ENCODE data around the gene NISCH.
A peak's percentile ranks its signal among the peaks of the same experiment; 100 is the strongest.

Gene NISCH

DNA sequence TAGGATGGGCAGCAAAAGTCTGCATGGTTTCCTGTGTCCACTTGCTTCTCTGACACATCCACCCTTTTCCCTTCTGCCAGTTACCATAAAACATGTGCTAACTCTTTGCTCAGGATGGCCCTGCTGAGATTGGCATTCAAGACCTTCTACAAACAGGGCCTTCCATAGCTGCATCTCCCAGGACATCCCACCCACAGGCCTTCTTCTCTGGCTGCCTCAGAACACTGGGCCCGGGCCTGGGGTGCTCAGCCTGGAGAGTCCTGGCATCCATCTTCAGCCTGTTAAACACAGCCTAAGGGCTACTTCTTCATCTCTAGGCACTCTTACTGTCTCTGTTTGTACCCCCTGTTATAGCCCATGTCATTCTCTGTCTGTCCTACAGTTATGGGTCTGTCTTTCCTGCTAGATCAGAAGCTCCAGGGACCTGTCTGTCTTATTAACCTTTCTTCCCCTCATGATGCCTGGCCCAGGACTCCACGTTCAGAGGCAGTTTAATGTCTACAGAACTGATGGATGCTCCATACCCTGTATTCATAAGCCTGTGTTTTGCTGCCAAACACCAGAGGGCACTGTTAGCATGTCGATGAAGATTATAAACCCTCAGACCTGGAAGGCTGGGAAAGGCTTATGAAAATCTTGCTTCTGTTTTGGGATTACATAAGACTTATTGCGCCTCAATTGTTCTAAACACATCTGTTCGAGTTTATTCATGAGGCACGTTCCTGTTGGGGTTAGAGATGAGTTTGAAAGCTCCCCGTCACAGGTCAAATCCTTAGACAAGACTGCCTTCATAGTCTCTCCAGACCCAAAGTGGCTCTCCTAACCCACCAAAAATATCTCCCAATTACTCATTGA is 27.0 kb upstream of the NISCH start:
- H3K9me2 ChIP-seq (replicated peaks; ENCODE audit: low read depth, low read length) = no peaks in the 10 kb centered on the region
- no peaks in the 10 kb centered on the region for H3K27me3 ChIP-seq (ENCODE audit: insufficient read depth, low read length, poor library complexity, severe bottlenecking)
- H4K20me1 ChIP-seq (ENCODE audit: insufficient read depth, low read length, poor library complexity, severe bottlenecking) = no peaks in the 10 kb centered on the region
- no peak for TF ChIP-seq EZH2phosphoT487 (IDR thresholded peaks at IDR 0.05; ENCODE audit: borderline replicate concordance)
- TF ChIP-seq, protein P1, sequence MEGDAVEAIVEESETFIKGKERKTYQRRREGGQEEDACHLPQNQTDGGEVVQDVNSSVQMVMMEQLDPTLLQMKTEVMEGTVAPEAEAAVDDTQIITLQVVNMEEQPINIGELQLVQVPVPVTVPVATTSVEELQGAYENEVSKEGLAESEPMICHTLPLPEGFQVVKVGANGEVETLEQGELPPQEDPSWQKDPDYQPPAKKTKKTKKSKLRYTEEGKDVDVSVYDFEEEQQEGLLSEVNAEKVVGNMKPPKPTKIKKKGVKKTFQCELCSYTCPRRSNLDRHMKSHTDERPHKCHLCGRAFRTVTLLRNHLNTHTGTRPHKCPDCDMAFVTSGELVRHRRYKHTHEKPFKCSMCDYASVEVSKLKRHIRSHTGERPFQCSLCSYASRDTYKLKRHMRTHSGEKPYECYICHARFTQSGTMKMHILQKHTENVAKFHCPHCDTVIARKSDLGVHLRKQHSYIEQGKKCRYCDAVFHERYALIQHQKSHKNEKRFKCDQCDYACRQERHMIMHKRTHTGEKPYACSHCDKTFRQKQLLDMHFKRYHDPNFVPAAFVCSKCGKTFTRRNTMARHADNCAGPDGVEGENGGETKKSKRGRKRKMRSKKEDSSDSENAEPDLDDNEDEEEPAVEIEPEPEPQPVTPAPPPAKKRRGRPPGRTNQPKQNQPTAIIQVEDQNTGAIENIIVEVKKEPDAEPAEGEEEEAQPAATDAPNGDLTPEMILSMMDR (conservative IDR thresholded peaks at IDR 0.05; ENCODE audit: low read length) = peak; percentile 91
- no peaks in the 10 kb centered on the region for H3F3A ChIP-seq (ENCODE audit: low read depth)
- H3K9me3 ChIP-seq (ENCODE audit: insufficient read depth, low read depth, low read length) = no peaks in the 10 kb centered on the region
- no peak overlapping the region for H3K4me2 ChIP-seq (ENCODE audit: low read depth, low read length, poor library complexity, severe bottlenecking)
- no peaks in the 10 kb centered on the region for H3K4me1 ChIP-seq (ENCODE audit: insufficient read depth, low read length, poor library complexity, severe bottlenecking)
- H3K79me2 ChIP-seq (ENCODE audit: insufficient read depth, low read length) = no peaks in the 10 kb centered on the region
- H3K9ac ChIP-seq (ENCODE audit: low read depth, low read length, poor library complexity, severe bottlenecking) = no peak overlapping the region
- 0 out of 2 replicates have a peak overlapping the region, but pooled peaks have one; percentile 53 for H2AFZ ChIP-seq (ENCODE audit: low read length)
- H3K4me3 ChIP-seq (ENCODE audit: low read length, poor library complexity, severe bottlenecking) = no peak overlapping the region
- no peaks in the 10 kb centered on the region for H3K36me3 ChIP-seq (ENCODE audit: insufficient read depth, low read length)

DNA sequence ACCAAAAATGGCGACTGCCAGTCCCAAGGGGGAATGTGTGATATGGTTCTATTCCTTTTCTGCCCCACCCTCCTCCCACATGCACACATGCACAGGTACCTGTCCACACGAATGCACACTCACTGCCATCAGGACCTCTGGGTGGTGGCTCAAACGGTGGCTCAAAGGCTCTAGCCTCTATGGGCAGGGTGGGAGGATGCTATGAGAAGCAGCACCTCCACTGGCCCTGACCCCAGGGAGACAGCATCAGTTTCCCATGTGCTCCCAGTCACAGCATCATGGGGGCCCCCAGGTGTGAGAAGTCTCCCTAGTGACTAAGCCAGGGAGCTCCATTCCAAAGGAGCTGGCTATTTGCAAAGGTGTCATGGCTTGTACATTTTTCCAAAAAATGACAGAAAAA is 26.4 kb upstream of the NISCH start:
- no peaks in the 10 kb centered on the region for H3F3A ChIP-seq (ENCODE audit: low read depth)
- no peaks in the 10 kb centered on the region for H3K79me2 ChIP-seq (ENCODE audit: insufficient read depth, low read length)
- H3K9me3 ChIP-seq (ENCODE audit: insufficient read depth, low read depth, low read length) = no peaks in the 10 kb centered on the region
- no peaks in the 10 kb centered on the region for H3K36me3 ChIP-seq (ENCODE audit: insufficient read depth, low read length)
- no peaks in the 10 kb centered on the region for H3K27me3 ChIP-seq (ENCODE audit: insufficient read depth, low read length, poor library complexity, severe bottlenecking)
- no peak overlapping the region for H3K4me3 ChIP-seq (ENCODE audit: low read length, poor library complexity, severe bottlenecking)
- no peaks in the 10 kb centered on the region for H4K20me1 ChIP-seq (ENCODE audit: insufficient read depth, low read length, poor library complexity, severe bottlenecking)
- no peaks in the 10 kb centered on the region for H3K9me2 ChIP-seq (replicated peaks; ENCODE audit: low read depth, low read length)
- no peak overlapping the region for H3K9ac ChIP-seq (ENCODE audit: low read depth, low read length, poor library complexity, severe bottlenecking)
- H3K4me1 ChIP-seq (ENCODE audit: insufficient read depth, low read length, poor library complexity, severe bottlenecking) = no peaks in the 10 kb centered on the region
- no peak overlapping the region for H3K4me2 ChIP-seq (ENCODE audit: low read depth, low read length, poor library complexity, severe bottlenecking)
- H2AFZ ChIP-seq (ENCODE audit: low read length) = no peak overlapping the region
- TF ChIP-seq, protein P1 (conservative IDR thresholded peaks at IDR 0.05; ENCODE audit: low read length) = no peak
- no peak for TF ChIP-seq EZH2phosphoT487 (IDR thresholded peaks at IDR 0.05; ENCODE audit: borderline replicate concordance)

DNA sequence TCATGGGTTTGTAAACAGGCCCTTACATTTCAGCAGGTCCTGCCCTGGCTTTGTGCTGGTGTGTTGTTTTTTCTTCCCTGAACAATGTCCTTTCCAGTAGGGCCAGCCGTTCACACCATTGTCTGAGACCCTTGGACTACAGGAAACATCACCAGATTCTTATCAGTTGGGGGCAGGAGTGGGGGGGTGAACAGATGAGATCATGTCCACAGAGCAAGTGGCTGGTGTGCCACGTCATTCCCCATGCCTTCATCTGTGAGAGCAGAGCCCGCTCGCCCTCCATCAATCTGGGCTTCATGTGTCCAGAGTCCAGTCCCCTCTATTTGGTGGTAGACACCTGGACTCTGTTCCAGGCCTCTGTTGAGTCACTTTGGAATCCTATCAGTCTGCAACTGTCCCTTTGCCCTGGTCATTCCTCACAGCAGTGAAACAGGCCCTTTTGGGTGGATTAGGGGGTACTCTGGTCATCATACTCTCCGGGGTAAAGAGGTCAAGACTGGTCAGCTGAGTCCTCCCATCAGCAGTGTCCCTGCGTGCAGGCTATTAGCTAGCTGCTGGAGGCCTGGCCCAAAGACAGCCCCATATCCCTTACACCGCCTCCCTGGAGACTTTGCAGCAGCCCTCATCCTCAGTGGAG is 25.5 kb upstream of the NISCH start:
- no peaks in the 10 kb centered on the region for H3K4me1 ChIP-seq (ENCODE audit: insufficient read depth, low read length, poor library complexity, severe bottlenecking)

More for the DNA sequence above, 25.5 kb upstream of the NISCH start:
- no peak for TF ChIP-seq EZH2phosphoT487 (IDR thresholded peaks at IDR 0.05; ENCODE audit: borderline replicate concordance)
- TF ChIP-seq, protein P1 (conservative IDR thresholded peaks at IDR 0.05; ENCODE audit: low read length) = no peak
- no peaks in the 10 kb centered on the region for H3K27me3 ChIP-seq (ENCODE audit: insufficient read depth, low read length, poor library complexity, severe bottlenecking)
- H2AFZ ChIP-seq (ENCODE audit: low read length) = no peak overlapping the region
- H3K79me2 ChIP-seq (ENCODE audit: insufficient read depth, low read length) = no peaks in the 10 kb centered on the region
- no peaks in the 10 kb centered on the region for H3K36me3 ChIP-seq (ENCODE audit: insufficient read depth, low read length)
- H3K9ac ChIP-seq (ENCODE audit: low read depth, low read length, poor library complexity, severe bottlenecking) = no peak overlapping the region
- H3K4me2 ChIP-seq (ENCODE audit: low read depth, low read length, poor library complexity, severe bottlenecking) = no peak overlapping the region
- no peaks in the 10 kb centered on the region for H3F3A ChIP-seq (ENCODE audit: low read depth)
- H4K20me1 ChIP-seq (ENCODE audit: insufficient read depth, low read length, poor library complexity, severe bottlenecking) = no peaks in the 10 kb centered on the region
- H3K4me3 ChIP-seq (ENCODE audit: low read length, poor library complexity, severe bottlenecking) = no peak overlapping the region
- H3K9me2 ChIP-seq (replicated peaks; ENCODE audit: low read depth, low read length) = no peaks in the 10 kb centered on the region
- no peaks in the 10 kb centered on the region for H3K9me3 ChIP-seq (ENCODE audit: insufficient read depth, low read depth, low read length)
